GM12878 (cell line): ENCODE data around the gene CARD10. TPM values are rescaled to one million over a fixed set of nuclear protein-coding genes. Genes with fewer than 3 reads are reported as not detected.

Source experiments
- ATAC-seq: fragments of 200-7000 bp; cut with Tn5 transposase; 3 replicates; pipeline ENCODE4 v1.9.1; 2020; ENCODE audit warnings: mild to moderate bottlenecking, moderate library complexity
- BruUV-seq: library from RNA; stranded (reverse); fragments of 400-500 nt; replicated peaks from 2 replicates; lab custom pipeline; 2021; lab: Mats Ljungman, UMichigan
- CTCF ChIA-PET: fragments of 300-600 bp; sonication (Branson Sonifier 250); formaldehyde crosslinking; extraction: SDS; loops from one replicate; lab custom pipeline; 2021; ENCODE audit warnings: inconsistent platforms; lab: Yijun Ruan, JAX
- POLR2A ChIA-PET: fragments of 350-600 bp; formaldehyde crosslinking; extraction: SDS; loops from one replicate; lab custom pipeline; 2021; ENCODE audit warnings: inconsistent platforms; lab: Charles Lee
- RAD21 ChIA-PET: fragments of 300-600 bp; sonication (Branson Sonifier 250); formaldehyde crosslinking; loops from one replicate; lab custom pipeline; 2023; ENCODE audit warnings: antibody characterized with exemption; ENCODE audit not compliant: unreplicated experiment; lab: Charles Lee
- SMC1A ChIA-PET: fragments of 300-600 bp; sonication (Branson Sonifier 250); formaldehyde crosslinking; loops from one replicate; lab custom pipeline; 2023; ENCODE audit not compliant: unreplicated experiment, uncharacterized antibody; lab: Charles Lee
- DNase-seq: peaks from one replicate; pipeline ENCODE4 v3.0.0-alpha.2; 2011; ENCODE audit warnings: low read depth, low spot score
- FAIRE-seq: peaks from 3 replicates; lab custom pipeline; 2011; peaks lifted over from hg19 to GRCh38; lab: Jason Lieb, UNC
- H2AFZ ChIP-seq: 2 replicates; pipeline ENCODE4 v1.6.0; 2011; ENCODE audit warnings: low read depth, low read length, control low read depth; ENCODE audit not compliant: control insufficient read depth
- H3K27ac ChIP-seq: 2 replicates; pipeline ENCODE4 v1.5.1; 2011; ENCODE audit warnings: control low read depth; ENCODE audit not compliant: control insufficient read depth, insufficient read depth
- H3K27me3 ChIP-seq, 2 experiments: replicated peaks in 1 of 2; 2 replicates each; pipeline versions ENCODE4 v1.6.0 to v1.6.1; 2011; ENCODE audit warnings: low read length in 1 of 2; ENCODE audit not compliant: control insufficient read depth in 2 of 2, insufficient read depth in 2 of 2
- H3K36me3 ChIP-seq, 2 experiments: 2 replicates each; pipeline ENCODE4 v1.5.1; 2011; ENCODE audit warnings: low read length in 1 of 2; ENCODE audit not compliant: control insufficient read depth in 2 of 2, insufficient read depth in 2 of 2
- H3K4me1 ChIP-seq: 2 replicates; pipeline ENCODE4 v1.6.1; 2011; ENCODE audit warnings: mild to moderate bottlenecking, low read length, moderate library complexity, mixed read lengths; ENCODE audit not compliant: control insufficient read depth, insufficient read depth
- H3K4me2 ChIP-seq: 2 replicates; pipeline ENCODE4 v1.6.0; 2011; ENCODE audit warnings: control low read depth; ENCODE audit not compliant: control insufficient read depth, insufficient read depth
- H3K4me3 ChIP-seq: fragments of 200-600 bp; sonication (generic); 2 replicates; pipeline ENCODE4 v1.5.1; 2016
- H3K79me2 ChIP-seq: 2 replicates; pipeline ENCODE4 v1.6.0; 2011; ENCODE audit warnings: low read length; ENCODE audit not compliant: control insufficient read depth, insufficient read depth
- H3K9ac ChIP-seq: 2 replicates; pipeline ENCODE4 v1.8.0; 2011; ENCODE audit warnings: low read length, control low read depth, mixed read lengths; ENCODE audit not compliant: control insufficient read depth, insufficient read depth
- H3K9me3 ChIP-seq: replicated peaks from 3 replicates; pipeline ENCODE4 v1.5.1; 2011; ENCODE audit warnings: mild to moderate bottlenecking, low read length; ENCODE audit not compliant: control insufficient read depth, insufficient read depth
- H4K20me1 ChIP-seq: 2 replicates; pipeline ENCODE4 v1.6.0; 2011; ENCODE audit not compliant: control insufficient read depth, insufficient read depth
- BHLHE40 ChIP-seq, 2 experiments: fragments of 450-650 bp in 1 of 2; IDR thresholded peaks; 2 replicates each; pipeline ENCODE4 v1.6.1; 2011 to 2017; ENCODE audit warnings: low read depth in 2 of 2, borderline replicate concordance in 1 of 2, improper control_type of control experiment in 1 of 2, low read length in 1 of 2, mild to moderate bottlenecking in 1 of 2
- CBX5 ChIP-seq: sonication (generic); IDR thresholded peaks from 2 replicates; pipeline ENCODE4 v1.6.1; 2016; ENCODE audit warnings: low read depth, moderate library complexity, mild to moderate bottlenecking, inconsistent platforms
- EP300 ChIP-seq, 2 experiments: fragments of 150-350 bp in 1 of 2; IDR thresholded peaks; 2 replicates each; pipeline ENCODE4 v1.6.1; 2011 to 2012; ENCODE audit warnings: low read depth in 2 of 2, low read length in 2 of 2, borderline replicate concordance in 1 of 2, improper control_type of control experiment in 1 of 2, inconsistent platforms in 1 of 2; ENCODE audit not compliant: control insufficient read depth in 1 of 2
- KDM1A ChIP-seq: fragments of 200-600 bp; sonication (generic); IDR thresholded peaks from 2 replicates; pipeline ENCODE4 v1.6.1; 2016; ENCODE audit warnings: borderline replicate concordance
- MEF2A ChIP-seq: IDR thresholded peaks from 2 replicates; pipeline ENCODE4 v1.6.1; 2011; ENCODE audit warnings: low read depth, mild to moderate bottlenecking, low read length, moderate library complexity; ENCODE audit not compliant: insufficient read depth
- NRF1 ChIP-seq: conservative IDR thresholded peaks from 2 replicates; pipeline ENCODE4 v1.6.1; 2011; ENCODE audit warnings: mild to moderate bottlenecking, low read depth, low read length, improper control_type of control experiment
- POU2F2 ChIP-seq: IDR thresholded peaks from 3 replicates; pipeline ENCODE4 v1.6.1; 2011; ENCODE audit warnings: low read depth, mild to moderate bottlenecking, low read length, borderline replicate concordance
- SP1 ChIP-seq: IDR thresholded peaks from one replicate; pipeline ENCODE4 v1.6.1; 2011; ENCODE audit warnings: low read depth, low read length
- SUPT20H ChIP-seq: IDR thresholded peaks from 2 replicates; pipeline ENCODE4 v1.6.1; 2011; ENCODE audit warnings: low read depth, mild to moderate bottlenecking, low read length, moderate library complexity, borderline replicate concordance; ENCODE audit not compliant: control insufficient read depth
- TCF12 ChIP-seq: IDR thresholded peaks from 2 replicates; pipeline ENCODE4 v1.6.1; 2011; ENCODE audit warnings: low read depth, mild to moderate bottlenecking, low read length
- ZBTB40 ChIP-seq: fragments of 450-650 bp; IDR thresholded peaks from 2 replicates; pipeline ENCODE4 v1.6.1; 2016; ENCODE audit warnings: mild to moderate bottlenecking, moderate library complexity, borderline replicate concordance
- ZNF592 ChIP-seq: fragments of 450-650 bp; IDR thresholded peaks from 2 replicates; pipeline ENCODE4 v1.6.1; 2017; ENCODE audit warnings: mild to moderate bottlenecking, moderate library complexity
- WGBS: methylation state at CpG from one replicate; pipeline ENCODE4 v1.1.6; 2016; ENCODE audit warnings: low lambda C conversion rate; ENCODE audit not compliant: insufficient replicate concordance, insufficient coverage; ENCODE audit errors: missing lambda C conversion rate; 5-methylcytosine and 5-hydroxymethylcytosine counted together
- in situ Hi-C: fragments of 300-500 bp; cut with MboI; formaldehyde crosslinking; loops from 9 replicates; pipeline ENCODE4 v1.14.3; 2018; ENCODE audit warnings: mixed read lengths
- intact Hi-C: fragments of 100-400 bp; cut with micrococcal nuclease; formaldehyde crosslinking; loops from one replicate; pipeline ENCODE4 v1.14.2; 2022; ENCODE audit not compliant: unreplicated experiment
- polyA plus RNA-seq, 11 experiments: library from polyadenylated mRNA; depleted of rRNA in 4 of 11; unstranded in 6 of 11; stranded (reverse) in 5 of 11; fragments of >200 nt; fragmentation: Nextera tagmentation in 4 of 11; fragmentation: Illumina TruSeq in 1 of 11; extraction: Ambion mirVana in 4 of 11; extraction: Trizol in 1 of 11; gene quantifications; 1 replicate in 1 of 11; 2 replicates in 10 of 11; pipeline versions ENCODE4 v1.2.1 to v1.2.3, GENCODE V29; 2011 to 2016; ENCODE audit warnings: inconsistent platforms in 2 of 11, missing spikeins in 2 of 11, low read depth in 1 of 11
- total RNA-seq, 4 experiments: library from RNA; depleted of rRNA in 3 of 4; stranded (reverse); fragments of >200 nt in 3 of 4; fragmentation: Illumina TruSeq in 1 of 4; extraction: Trizol in 1 of 4; gene quantifications; 2 replicates each; pipeline versions ENCODE4 v1.2.1 to v1.2.3, GENCODE V29; 2013 to 2021

Gene CARD10
- total and polyA plus RNA-seq, 10 of the 15 experiments (the other 5 are each of a cell fraction or from before 2014, with no cell fraction given): 0.08 to 0.10 (median 0.10) TPM; not detected in 7

- TF ChIP-seq ZNF592: no peak
- no peak for TF ChIP-seq BHLHE40 (IDR thresholded peaks at IDR 0.05; ENCODE audit: borderline replicate concordance in 1 of 2, low read depth in 2 of 2, low read length in 1 of 2)
- no peak for TF ChIP-seq KDM1A
Measured at GRCh38 chr22:37472418-37473006, 46.7 kb downstream of the CARD10 start (continued).

- Histone ChIP-seq H3K4me3 (no peak overlapping the region), H3K4me2 (no peak overlapping the region), H2AFZ (no peak overlapping the region), H3K9ac (no peak overlapping the region), H3K36me3 (peaks cover 11 to 13% of the 10 kb centered on the region in 2 experiments; a peak in 3 of 4 replicates), H3K79me2 (no peaks in the 10 kb centered on the region), H3K27me3 (no peaks in the 10 kb centered on the region), H3K4me1 (no peaks in the 10 kb centered on the region), H4K20me1 (no peaks in the 10 kb centered on the region; the same call in 1 of the 2 replicates), H3K9me3 (no peaks in the 10 kb centered on the region), H3K27ac (no peak overlapping the region)
- ATAC-seq (no peak; the same call in 2 of the 3 replicates), DNase-seq (no peak), FAIRE-seq (no peak)
- 88% methylated on average over 8 of the region's 9 CpGs for WGBS
- in situ Hi-C loops (no loop called here), intact Hi-C loops (no loop called here)
- ChIA-PET POLR2A (no interaction called here), CTCF (interaction anchor here (0.5 to 4.4 kb wide), 27 partner anchors 8 to 494 kb away, joined by 3 to 75 read pairs (median 4); partner anchors contain the start of genes LGALS2 and MFNG), RAD21 (interaction anchor here (0.7 to 2.0 kb wide), 8 partner anchors 11 to 216 kb away, joined by 3 to 22 read pairs (median 3); no protein-coding TSS in a partner anchor), SMC1A (interaction anchor here (0.9 to 2.0 kb wide), 8 partner anchors 8 to 204 kb away, joined by 3 to 15 read pairs (median 6); partner anchors contain the start of gene MFNG)
- no TSS peak for BruUV-seq
- TF ChIP-seq SP1: no peak
- no peak for TF ChIP-seq SUPT20H
- no peak for TF ChIP-seq CBX5
- no peak for TF ChIP-seq MEF2A
- TF ChIP-seq ZBTB40: no peak
- no peak for TF ChIP-seq POU2F2
- no peak for TF ChIP-seq EP300 (IDR thresholded peaks at IDR 0.05; ENCODE audit: borderline replicate concordance in 1 of 2, control insufficient read depth in 1 of 2, low read depth in 2 of 2, low read length in 2 of 2)
- TF ChIP-seq TCF12: no peak
- TF ChIP-seq NRF1: no peak
Measured at GRCh38 chr22:37471727-37472417, 47.3 kb downstream of the CARD10 start.
